GM19193 (cell line): ENCODE measurements around the gene ZBED3.

Experiments
- POLR2A ChIP-seq: IDR thresholded peaks from 4 replicates; pipeline ENCODE4 v1.6.1; 2011; ENCODE audit not compliant: insufficient read depth, insufficient read length; ENCODE audit errors: extremely low read depth

The ZBED3 gene

DNA sequence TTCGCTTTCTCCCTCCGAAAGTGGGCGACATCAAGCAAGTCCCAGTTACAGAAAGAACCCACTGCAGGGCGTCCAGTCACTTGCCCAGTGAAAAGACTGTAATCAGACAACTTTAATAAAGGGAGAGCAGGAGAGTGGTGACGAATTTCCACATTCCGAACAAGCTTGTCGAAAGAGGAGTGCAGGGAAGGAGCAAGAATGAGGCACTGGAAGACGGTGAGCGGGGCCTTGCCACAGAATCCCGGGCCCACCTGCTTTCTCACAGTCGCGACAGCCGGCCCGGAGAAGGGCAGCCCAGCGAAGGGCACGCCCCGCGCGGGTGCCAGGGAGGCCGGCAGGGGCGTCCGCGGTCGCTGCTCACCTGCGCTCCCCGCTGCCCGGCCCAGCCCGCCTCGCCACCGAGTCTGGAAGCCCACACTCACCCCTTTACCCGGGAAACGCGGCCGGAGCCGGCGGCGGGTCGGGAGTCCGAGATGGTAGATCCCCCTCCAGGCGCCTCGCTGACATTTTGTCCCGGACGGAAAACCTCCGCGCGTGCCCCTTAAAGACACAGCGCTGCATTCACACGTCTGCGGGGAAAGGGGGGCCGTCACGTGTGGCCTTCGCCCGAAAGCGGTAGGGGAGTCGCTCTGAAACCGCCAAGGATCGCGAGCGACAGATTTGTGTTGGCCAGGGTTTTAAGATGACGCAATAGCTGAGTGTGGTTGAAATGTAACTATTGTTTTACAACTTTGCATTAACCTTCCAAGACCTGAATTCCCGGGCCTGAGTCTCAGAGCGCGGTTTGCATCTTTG lies at the start of gene ZBED3:
Gene ZBED3, minus strand, starts transcription at position 597 of the 795 bp plus-strand sequence. CDS start 9,407 bp downstream, outside the sequence.
- peak; percentile 53 for TF ChIP-seq POLR2A

DNA sequence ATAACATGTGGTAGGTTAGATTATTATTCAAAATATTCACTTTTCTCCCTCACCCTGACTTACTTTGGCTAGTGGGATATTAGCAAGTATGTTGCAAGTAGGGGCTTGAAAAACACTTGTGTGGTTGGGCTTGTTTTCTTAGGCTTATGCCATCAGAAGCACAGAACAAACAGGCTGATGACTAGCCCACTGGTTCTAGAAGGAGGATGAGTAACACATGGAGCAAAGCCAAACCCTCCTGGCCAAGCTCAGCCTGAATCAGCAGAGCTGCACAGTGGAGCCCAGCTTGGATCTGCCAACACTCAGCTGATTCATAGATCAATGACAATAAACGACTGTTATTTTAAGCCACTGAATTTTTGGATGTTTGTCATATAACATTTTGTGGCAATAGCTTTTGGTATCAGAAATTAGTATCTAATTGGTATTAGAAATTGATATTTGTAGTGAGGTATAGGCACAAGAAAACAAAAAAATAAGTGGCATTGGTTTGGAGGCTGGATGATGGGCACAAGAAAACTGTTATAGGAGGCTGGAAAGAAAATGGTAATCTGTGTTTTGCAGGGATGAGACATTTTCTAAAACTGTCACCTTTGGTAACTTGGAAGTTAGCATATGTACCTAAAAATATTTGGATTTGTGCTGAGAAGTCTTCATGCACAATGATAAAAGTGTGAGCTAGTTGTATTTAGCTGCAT lies 46.1 kb upstream of the ZBED3 start:
- TF ChIP-seq POLR2A = no peak

GRCh38 chr5:77131361-77131760 lies 44.3 kb upstream of the ZBED3 start:
- no peak for TF ChIP-seq POLR2A

GRCh38 chr5:77129391-77129990 lies 42.4 kb upstream of the ZBED3 start:
- TF ChIP-seq POLR2A = no peak

GRCh38 chr5:77128411-77129061 lies 41.5 kb upstream of the ZBED3 start:
- TF ChIP-seq POLR2A = no peak

DNA sequence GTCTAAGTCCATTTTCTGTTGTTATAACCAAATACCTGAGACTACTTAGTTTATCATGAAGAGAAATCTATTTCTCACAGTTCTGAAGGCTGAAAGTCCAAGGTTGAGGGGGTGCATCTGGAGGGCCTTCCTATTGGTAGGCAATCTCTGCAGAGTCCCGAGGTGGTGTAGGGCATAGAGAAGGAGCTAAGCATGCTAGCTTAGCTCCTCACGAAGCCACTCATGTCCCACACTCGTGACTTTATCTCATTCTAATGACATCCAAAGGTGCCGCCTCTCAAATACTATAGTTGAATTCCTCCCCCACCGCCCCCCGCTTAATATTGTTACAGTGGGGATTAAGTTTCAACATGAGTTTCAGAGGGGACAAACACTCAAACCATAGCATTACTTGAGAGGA lies 36.0 kb upstream of the ZBED3 start:
- TF ChIP-seq POLR2A = no peak

- TF ChIP-seq POLR2A = no peak
Observed at GRCh38 chr5:77120706-77121105, 33.6 kb upstream of the ZBED3 start.

- no peak for TF ChIP-seq POLR2A
Observed at GRCh38 chr5:77120086-77120485, 33.0 kb upstream of the ZBED3 start.

DNA sequence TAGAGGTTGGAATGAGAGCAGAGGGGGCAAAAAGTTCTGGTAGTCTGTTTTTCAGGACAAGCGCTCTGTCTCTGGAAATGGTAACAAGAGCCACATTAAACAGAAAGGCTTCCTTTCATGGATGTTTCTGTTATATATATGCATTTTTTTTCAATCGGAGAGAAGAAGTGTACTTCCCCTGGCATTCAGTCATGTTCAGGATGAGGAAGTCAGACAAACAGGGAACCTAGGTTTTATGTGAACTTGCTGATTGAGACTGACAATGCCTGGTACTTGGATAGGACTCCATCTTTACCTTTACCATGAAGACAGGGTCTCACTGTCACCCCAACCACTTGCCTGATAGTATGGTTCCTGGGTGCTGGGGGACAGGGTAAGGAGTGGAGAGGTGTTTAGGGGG lies 30.1 kb upstream of the ZBED3 start:
- no peak for TF ChIP-seq POLR2A

- TF ChIP-seq POLR2A = no peak
Observed at GRCh38 chr5:77104813-77105212, 17.7 kb upstream of the ZBED3 start.

- TF ChIP-seq POLR2A = no peak
Observed at GRCh38 chr5:77103457-77103856, 16.4 kb upstream of the ZBED3 start.

DNA sequence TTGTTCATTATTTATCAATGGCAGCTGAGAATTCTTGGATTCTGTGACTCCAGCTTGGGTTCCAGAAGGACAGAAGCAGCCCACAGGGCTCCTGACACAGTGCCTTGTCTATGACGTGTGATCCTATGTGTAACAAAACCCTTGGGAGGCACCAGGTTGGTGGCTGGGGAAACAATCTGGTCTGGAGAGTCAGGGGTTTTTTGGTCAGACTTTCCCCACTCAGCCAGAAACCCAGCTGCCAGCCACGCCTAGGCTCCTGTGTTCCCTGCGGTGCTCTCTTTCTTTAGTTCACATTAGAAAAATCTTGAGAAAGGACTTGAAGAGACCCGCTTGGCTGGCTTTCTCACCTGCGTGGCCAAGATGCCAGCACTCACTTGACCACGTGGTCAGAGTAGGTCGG lies 15.5 kb upstream of the ZBED3 start:
- TF ChIP-seq POLR2A = no peak

DNA sequence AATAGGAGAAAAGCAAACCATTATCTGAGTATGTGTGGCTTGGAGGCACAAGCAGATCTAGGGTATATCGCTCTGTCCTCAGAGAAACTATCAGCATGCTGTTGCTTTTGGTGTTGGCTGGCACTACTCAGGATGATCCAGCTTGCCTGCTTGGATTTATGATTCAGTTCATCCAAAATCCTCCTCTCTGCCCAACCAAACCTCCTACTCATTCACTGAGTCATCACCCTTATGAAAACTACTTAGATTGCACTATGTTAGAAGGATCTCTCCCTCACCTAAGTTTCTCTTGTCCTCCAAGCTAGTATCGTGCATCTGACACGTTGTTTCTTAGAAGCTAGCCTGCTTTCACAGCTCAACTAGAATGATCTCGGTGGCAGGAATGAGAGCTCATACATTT lies 14.2 kb upstream of the ZBED3 start:
- TF ChIP-seq POLR2A = no peak

DNA sequence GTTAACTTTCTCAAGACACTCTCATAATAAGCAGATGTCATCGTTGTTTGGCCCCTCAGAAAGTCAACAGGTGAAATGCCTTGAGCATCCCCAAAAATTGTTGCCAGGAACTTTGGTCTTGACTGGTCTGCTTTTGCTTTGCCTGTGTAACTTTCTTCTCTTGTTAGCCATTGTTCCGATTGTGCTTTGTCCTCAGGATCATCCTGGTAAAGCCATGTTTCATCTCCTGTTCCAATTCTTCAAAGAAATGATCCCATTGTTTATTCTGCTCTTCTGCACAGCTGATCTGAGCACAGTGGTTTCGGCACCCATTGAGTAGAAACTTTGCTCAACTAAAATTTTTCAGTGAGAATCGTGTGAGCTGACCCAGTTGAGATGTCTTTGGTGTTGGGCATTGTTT lies 8.1 kb upstream of the ZBED3 start:
- TF ChIP-seq POLR2A = no peak
